Activated T-cell treated with anti-CD3 and anti-CD28 coated beads, Interleukin-2, amount 50 U/mL, for 72 hours (primary cell): Measurements from ENCODE around the gene IRAK2. TPM values are rescaled to one million over a fixed set of nuclear protein-coding genes. Genes with fewer than 3 reads are reported as not detected.
"Not testable (repeated sequence)": the region's sequence is repeated elsewhere in the genome, so short reads cannot be mapped to it uniquely, and the experiment has no call there.

Experiments
- ATAC-seq, 2 donors: fragments of 150-1000 bp; cut with Tn5 transposase; replicated peaks in 1 of 2; 2 replicates each; pipeline ENCODE4 v1.10.0; 2021; ENCODE audit warnings: moderate library complexity in 2 of 2, mild to moderate bottlenecking in 1 of 2
- DNase-seq, 2 donors: peaks; one replicate each; pipeline ENCODE4 v3.0.0; 2021 to 2022; ENCODE audit warnings: mixed read lengths in 1 of 2
- H3K27ac Mint-ChIP-seq: one replicate; pipeline ENCODE4 v1.8.0; 2022; ENCODE audit warnings: mild to moderate bottlenecking, moderate library complexity, mixed read lengths
- H3K27me3 Mint-ChIP-seq: one replicate; pipeline ENCODE4 v1.8.0; 2022; ENCODE audit warnings: low read depth, mixed read lengths
- H3K36me3 Mint-ChIP-seq, 2 donors: one replicate each; pipeline ENCODE4 v1.8.0; 2022; ENCODE audit warnings: mixed read lengths in 2 of 2, mild to moderate bottlenecking in 1 of 2; ENCODE audit not compliant: insufficient read depth in 2 of 2
- H3K4me1 Mint-ChIP-seq: one replicate; pipeline ENCODE4 v1.8.0; 2022; ENCODE audit warnings: low read depth, mixed read lengths
- H3K4me3 Mint-ChIP-seq, 2 donors: one replicate each; pipeline ENCODE4 v1.8.0; 2022; ENCODE audit warnings: mild to moderate bottlenecking in 2 of 2, mixed read lengths in 2 of 2, moderate library complexity in 2 of 2
- H3K9me3 Mint-ChIP-seq, 2 donors: one replicate each; pipeline ENCODE4 v1.8.0; 2022; ENCODE audit warnings: mixed read lengths in 2 of 2
- total RNA-seq, 2 donors: library from RNA; stranded (reverse); gene quantifications; one replicate each; pipeline ENCODE4 v1.2.3, GENCODE V29; 2022

Gene IRAK2
- total RNA-seq, 2 donors from 2014 or later: 9.4 to 11.8 TPM

- Mint-ChIP-seq H3K36me3 (peaks cover 9 to 19% of the 10 kb centered on the region in 2 donors), H3K27ac (peak overlapping the region; percentile 89), H3K4me1 (peaks cover 42% of the 10 kb centered on the region), H3K27me3 (no peaks in the 10 kb centered on the region), H3K4me3 (peak overlapping the region; percentile 92 to 98), H3K9me3 (no peaks in the 10 kb centered on the region)
- no peak for ATAC-seq
- peak; percentile 18 to 34 for DNase-seq
Measured at GRCh38 chr3:10142707-10143560, 21.8 kb upstream of the IRAK2 start.

DNA sequence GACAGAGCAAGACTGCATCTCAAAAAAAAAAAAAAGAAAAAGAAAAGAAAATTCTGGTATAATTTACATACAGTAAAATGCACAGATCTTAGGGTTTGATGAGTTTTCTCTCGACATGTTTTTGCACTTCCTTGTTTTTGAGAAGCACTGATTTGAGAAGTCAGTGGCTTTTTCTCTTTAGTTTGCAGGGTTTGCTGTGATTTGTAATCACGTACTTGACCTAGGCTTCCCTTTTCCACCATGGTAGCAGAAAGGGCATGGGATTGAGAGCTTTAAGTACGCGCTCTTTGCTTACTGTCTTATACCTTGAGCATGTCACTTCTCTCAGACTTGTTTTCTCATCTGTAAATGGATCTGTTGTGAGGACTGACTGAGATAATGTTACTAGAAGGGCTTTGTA, 19.0 kb upstream of the IRAK2 start:
- Mint-ChIP-seq H3K9me3 (no peaks in the 10 kb centered on the region), H3K4me3 (peak overlapping the region; percentile 59 to 74), H3K27ac (no peak overlapping the region), H3K27me3 (no peaks in the 10 kb centered on the region), H3K4me1 (peaks cover 47% of the 10 kb centered on the region), H3K36me3 (peaks cover 13 to 31% of the 10 kb centered on the region in 2 donors)
- no peak for DNase-seq
- no peak for ATAC-seq

DNA sequence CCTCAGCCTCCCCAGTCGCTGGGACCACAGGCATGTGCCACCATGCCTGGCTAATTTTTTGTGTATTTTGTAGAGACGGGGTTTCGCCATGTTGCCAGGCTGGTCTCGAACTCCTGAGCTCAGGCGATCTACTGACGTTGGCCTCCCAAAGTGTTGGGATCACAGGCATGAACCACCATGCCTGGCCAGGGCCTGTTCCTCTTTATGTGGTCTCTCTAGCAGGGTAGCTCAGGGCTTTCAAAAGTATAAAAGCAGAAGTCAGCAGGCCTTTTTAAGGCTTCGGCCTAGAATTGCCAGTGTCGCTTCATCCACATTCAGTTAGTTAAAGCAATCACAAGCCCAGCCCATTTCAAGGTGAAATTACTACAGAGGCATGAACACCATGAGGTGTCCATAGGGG, 15.5 kb upstream of the IRAK2 start:
- no peak for ATAC-seq
- peak overlapping the region; percentile 79 for H3K27ac Mint-ChIP-seq
- no peaks in the 10 kb centered on the region for H3K27me3 Mint-ChIP-seq
- no peak overlapping the region for H3K4me3 Mint-ChIP-seq
- no peaks in the 10 kb centered on the region for H3K9me3 Mint-ChIP-seq
- no peak for DNase-seq
- peaks cover 29% of the 10 kb centered on the region for H3K4me1 Mint-ChIP-seq
- H3K36me3 Mint-ChIP-seq: peaks cover 10 to 42% of the 10 kb centered on the region in 2 donors

DNA sequence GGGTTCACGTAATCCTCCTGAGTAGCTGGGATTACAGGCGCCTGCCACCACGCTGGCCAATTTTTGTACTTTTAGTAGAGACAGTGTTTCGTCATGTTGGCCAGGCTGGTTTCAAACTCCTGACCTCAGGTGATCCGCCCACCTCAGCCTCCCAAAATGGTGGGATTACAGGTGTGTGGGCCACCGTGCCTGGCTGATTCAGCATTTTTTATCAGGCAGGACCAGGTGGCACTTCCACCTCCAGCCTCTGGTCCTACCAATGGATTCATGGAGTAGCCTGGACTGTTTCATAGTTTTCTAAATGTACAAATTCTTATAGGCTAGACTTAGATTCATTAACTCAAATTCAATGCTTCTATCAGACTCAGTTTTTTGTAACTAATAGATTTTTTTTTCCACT, 13.7 kb upstream of the IRAK2 start:
- Mint-ChIP-seq H3K4me1 (peaks cover 15% of the 10 kb centered on the region), H3K9me3 (no peaks in the 10 kb centered on the region), H3K27ac (no peak overlapping the region), H3K4me3 (no peak overlapping the region), H3K36me3 (peaks cover 9 to 37% of the 10 kb centered on the region in 2 donors), H3K27me3 (no peaks in the 10 kb centered on the region)
- ATAC-seq (no peak), DNase-seq (no peak)

DNA sequence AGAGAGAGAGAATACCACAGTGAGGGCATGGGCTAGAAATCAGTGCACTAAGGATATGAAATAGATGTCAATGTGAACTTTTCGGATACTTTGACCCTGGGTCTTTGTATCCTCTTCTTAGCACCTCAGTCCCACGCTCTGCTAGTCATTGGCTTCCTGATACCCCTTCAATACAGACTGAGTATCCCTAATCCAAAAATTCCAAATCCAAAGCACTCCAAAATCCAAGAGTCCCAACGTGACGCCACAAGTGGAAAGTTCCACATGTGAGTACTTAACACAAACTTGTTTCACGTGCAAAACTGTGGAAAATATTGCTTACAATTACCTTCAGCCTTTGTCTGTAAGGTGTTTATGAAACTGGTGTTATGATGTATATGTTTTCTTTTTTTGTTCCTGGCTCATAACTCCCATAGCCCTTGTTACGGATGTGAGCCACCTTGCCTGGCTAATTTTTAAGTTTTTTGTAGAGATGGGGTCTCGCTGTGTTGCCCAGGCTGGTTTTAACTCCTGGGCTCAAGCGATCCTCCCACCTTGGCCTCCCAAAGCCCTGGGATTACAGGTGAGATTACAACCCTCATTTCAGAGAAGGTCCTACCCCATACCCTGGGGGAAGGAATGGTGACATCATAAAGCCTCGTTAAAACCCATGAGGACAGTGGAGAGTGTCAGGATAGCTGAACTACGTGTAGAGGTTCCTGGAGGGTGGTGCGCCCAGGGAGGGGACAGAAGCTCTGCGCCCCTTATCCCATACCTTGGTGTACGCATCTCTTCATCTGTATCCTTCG, 10.2 kb upstream of the IRAK2 start:
- Mint-ChIP-seq H3K4me3 (no peak overlapping the region), H3K4me1 (no peaks in the 10 kb centered on the region), H3K9me3 (no peaks in the 10 kb centered on the region), H3K27me3 (no peaks in the 10 kb centered on the region), H3K27ac (no peak overlapping the region), H3K36me3 (peaks cover 9 to 26% of the 10 kb centered on the region in 2 donors)
- DNase-seq: no peak
- no peak for ATAC-seq

GRCh38 chr3:10155123-10155472, 9.6 kb upstream of the IRAK2 start:
- no peaks in the 10 kb centered on the region for H3K9me3 Mint-ChIP-seq
- H3K4me3 Mint-ChIP-seq: no peak overlapping the region
- no peak for DNase-seq
- H3K36me3 Mint-ChIP-seq: peaks cover 5 to 20% of the 10 kb centered on the region in 2 donors
- H3K27me3 Mint-ChIP-seq: no peaks in the 10 kb centered on the region
- H3K4me1 Mint-ChIP-seq: no peaks in the 10 kb centered on the region
- no peak for ATAC-seq
- H3K27ac Mint-ChIP-seq: no peak overlapping the region

GRCh38 chr3:10155658-10156057, 9.1 kb upstream of the IRAK2 start:
- H3K27ac Mint-ChIP-seq: no peak overlapping the region

GRCh38 chr3:10157031-10157430, 7.7 kb upstream of the IRAK2 start:
- Mint-ChIP-seq H3K27me3 (no peaks in the 10 kb centered on the region), H3K4me1 (peaks cover 8% of the 10 kb centered on the region), H3K27ac (no peak overlapping the region), H3K36me3 (peaks cover 3 to 11% of the 10 kb centered on the region in 2 donors), H3K9me3 (no peaks in the 10 kb centered on the region), H3K4me3 (no peak overlapping the region)
- ATAC-seq (no peak), DNase-seq (no peak)

More at GRCh38 chr3:10155658-10156057, 9.1 kb upstream of the IRAK2 start:
- Mint-ChIP-seq H3K4me3 (no peak overlapping the region), H3K36me3 (peaks cover 5 to 20% of the 10 kb centered on the region in 2 donors), H3K4me1 (no peaks in the 10 kb centered on the region), H3K27me3 (no peaks in the 10 kb centered on the region), H3K9me3 (no peaks in the 10 kb centered on the region)
- no peak for DNase-seq
- no peak for ATAC-seq

DNA sequence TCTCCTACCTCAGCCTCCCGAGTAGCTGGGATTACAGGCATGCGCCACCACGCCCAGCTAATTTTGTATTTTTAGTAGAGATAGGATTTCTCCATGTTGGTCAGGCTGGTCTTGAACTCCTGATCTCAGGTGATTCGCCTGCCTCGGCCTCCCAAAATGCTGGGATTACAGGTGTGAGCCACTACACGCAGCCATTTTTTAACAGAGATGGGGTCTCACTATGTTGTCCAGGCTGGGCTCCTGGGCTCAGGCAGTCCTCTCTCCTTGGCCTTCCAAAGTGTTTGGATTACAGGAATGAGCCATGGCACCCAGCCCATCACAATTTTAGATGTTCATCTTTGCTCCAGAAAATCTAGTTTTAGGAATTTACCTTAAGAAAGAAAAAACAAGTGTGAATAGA, 6.2 kb upstream of the IRAK2 start:
- H3K27ac Mint-ChIP-seq, ATAC-seq: not testable (repeated sequence)

GRCh38 chr3:10160346-10160745, 4.4 kb upstream of the IRAK2 start:
- DNase-seq: no peak
- H3K4me3 Mint-ChIP-seq: no peak overlapping the region
- H3K36me3 Mint-ChIP-seq: peaks cover 3% of the 10 kb centered on the region in 2 donors
- ATAC-seq: no peak
- H3K27ac Mint-ChIP-seq: no peak overlapping the region
- no peaks in the 10 kb centered on the region for H3K9me3 Mint-ChIP-seq
- peaks cover 8% of the 10 kb centered on the region for H3K4me1 Mint-ChIP-seq
- H3K27me3 Mint-ChIP-seq: no peaks in the 10 kb centered on the region

More for the DNA sequence above, 6.2 kb upstream of the IRAK2 start:
- not testable (repeated sequence) for H3K4me3 Mint-ChIP-seq, DNase-seq, H3K9me3 Mint-ChIP-seq, H3K27me3 Mint-ChIP-seq, H3K4me1 Mint-ChIP-seq, H3K36me3 Mint-ChIP-seq

GRCh38 chr3:10160925-10161324, 3.8 kb upstream of the IRAK2 start:
- no peaks in the 10 kb centered on the region for H3K36me3 Mint-ChIP-seq
- no peak overlapping the region for H3K4me3 Mint-ChIP-seq
- peaks cover 11% of the 10 kb centered on the region for H3K4me1 Mint-ChIP-seq
- no peak overlapping the region for H3K27ac Mint-ChIP-seq
- ATAC-seq: no peak
- DNase-seq: no peak
- H3K27me3 Mint-ChIP-seq: no peaks in the 10 kb centered on the region
- no peaks in the 10 kb centered on the region for H3K9me3 Mint-ChIP-seq

DNA sequence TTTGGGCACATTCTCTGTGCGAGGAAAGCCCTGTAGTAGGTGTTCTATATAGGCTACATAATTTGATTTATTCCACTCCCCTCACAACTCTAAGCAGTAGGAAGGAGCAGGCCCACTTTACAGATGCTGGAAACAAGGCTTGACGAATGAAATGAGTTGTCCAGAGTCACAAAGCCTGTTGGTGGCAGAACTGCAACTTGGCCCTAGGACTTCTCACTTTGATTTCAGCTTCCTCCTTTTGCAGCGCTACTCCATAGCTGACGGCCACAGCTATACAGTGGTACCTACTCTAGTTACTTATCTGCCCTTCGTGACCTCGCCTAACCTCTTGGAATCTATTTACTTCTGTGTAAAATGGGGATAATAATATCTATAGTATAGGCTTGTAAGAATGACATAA, 2.5 kb upstream of the IRAK2 start:
- no peaks in the 10 kb centered on the region for H3K36me3 Mint-ChIP-seq
- no peak overlapping the region for H3K4me3 Mint-ChIP-seq
- ATAC-seq (no peak), DNase-seq (no peak)
- no peaks in the 10 kb centered on the region for H3K27me3 Mint-ChIP-seq
- H3K4me1 Mint-ChIP-seq: peaks cover 23% of the 10 kb centered on the region
- no peak overlapping the region for H3K27ac Mint-ChIP-seq
- no peaks in the 10 kb centered on the region for H3K9me3 Mint-ChIP-seq

DNA sequence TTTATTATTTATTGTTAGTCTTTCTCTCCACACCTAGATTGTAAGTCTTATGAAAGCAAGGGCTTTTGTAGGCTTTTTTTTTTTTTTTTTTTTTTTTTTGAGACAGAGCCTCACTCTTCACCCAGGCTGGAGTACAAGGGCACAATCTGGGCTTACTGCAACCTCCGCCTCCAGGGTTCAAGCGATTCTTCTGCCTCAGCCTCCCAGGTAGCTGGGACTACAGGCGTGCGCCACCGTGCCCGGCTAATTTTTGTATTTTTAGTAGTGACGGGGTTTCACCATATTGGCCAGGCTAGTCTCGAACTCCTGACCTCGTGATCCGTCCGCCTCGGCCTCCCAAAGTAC, 546 bp upstream of the IRAK2 start:
- Mint-ChIP-seq H3K4me1 (peaks cover 31% of the 10 kb centered on the region), H3K4me3 (peak overlapping the region; percentile 74 to 78)
- not testable (repeated sequence) for H3K27ac Mint-ChIP-seq, H3K27me3 Mint-ChIP-seq, H3K9me3 Mint-ChIP-seq, DNase-seq, ATAC-seq, H3K36me3 Mint-ChIP-seq
